Peyer's patch (tissue), 4 donors: ENCODE results near the gene PTPRE. TPM values are rescaled to one million over a fixed set of nuclear protein-coding genes. Genes with fewer than 3 reads are reported as not detected.

Experiments used
- DNase-seq, 3 donors: peaks; one replicate each; pipeline ENCODE4 v3.0.0-alpha.2; 2017 to 2019
- H3K27ac ChIP-seq, 4 donors: fragments of 200-600 bp; sonication (generic); one replicate each; pipeline ENCODE4 v1.5.1; 2016 to 2019
- H3K27me3 ChIP-seq, 2 donors: fragments of 200-600 bp; sonication (generic); one replicate each; pipeline ENCODE4 v1.5.1; 2019
- H3K36me3 ChIP-seq, 3 donors: fragments of 200-600 bp; sonication (generic); one replicate each; pipeline ENCODE4 v1.5.1; 2016 to 2019
- H3K4me1 ChIP-seq, 4 donors: fragments of 200-600 bp; sonication (generic); one replicate each; pipeline ENCODE4 v1.5.1; 2016 to 2019
- H3K4me3 ChIP-seq, 4 donors: fragments of 200-600 bp; sonication (generic); 1 replicate in 3 of 4; 2 replicates in 1 of 4; pipeline ENCODE4 v1.5.1; 2016 to 2019; ENCODE audit warnings: mild to moderate bottlenecking in 1 of 4
- H3K9me3 ChIP-seq, 4 donors: fragments of 200-600 bp; sonication (generic); one replicate each; pipeline ENCODE4 v1.5.1; 2016 to 2019; ENCODE audit warnings: mild to moderate bottlenecking in 1 of 4
- CTCF ChIP-seq, 6 experiments: fragments of 450-650 bp in 4 of 6; fragments of 200-600 bp in 2 of 6; sonication (generic) in 1 of 6; IDR thresholded peaks; one replicate each; pipeline ENCODE4 v1.5.1; 2017 to 2019; ENCODE audit warnings: antibody characterized with exemption in 6 of 6, mild to moderate bottlenecking in 3 of 6, moderate library complexity in 1 of 6
- POLR2A ChIP-seq, 2 donors: fragments of 450-650 bp; IDR thresholded peaks; one replicate each; pipeline ENCODE4 v1.5.1; 2017; ENCODE audit warnings: antibody characterized with exemption in 2 of 2, mild to moderate bottlenecking in 2 of 2, moderate library complexity in 2 of 2
- total RNA-seq, 4 donors: library from RNA; depleted of rRNA; stranded (reverse); fragments of >200 nt; gene quantifications; one replicate each; pipeline ENCODE4 v1.1.0, GENCODE V29; 2016

The PTPRE gene
- total RNA-seq, 4 donors from 2014 or later, result 24.0 to 48.7 (median 35.4) TPM

GRCh38 chr10:128095027-128095752 is 188.3 kb downstream of the PTPRE start:
- no peaks in the 10 kb centered on the region for H3K4me1 ChIP-seq
- H3K9me3 ChIP-seq, result no peaks in the 10 kb centered on the region
- H3K27ac ChIP-seq, result peak overlapping the region in 1 of 4 donors; percentile 28
- no peak overlapping the region for H3K4me3 ChIP-seq
- DNase-seq, result peak in 2 of 3 donors; percentile 45 to 77
- no peaks in the 10 kb centered on the region for H3K27me3 ChIP-seq
- H3K36me3 ChIP-seq, result no peaks in the 10 kb centered on the region
- TF ChIP-seq CTCF (IDR thresholded peaks at IDR 0.05) (no peak), POLR2A (IDR thresholded peaks at IDR 0.05) (no peak)

- no peak overlapping the region for H3K4me3 ChIP-seq
- no peaks in the 10 kb centered on the region for H3K36me3 ChIP-seq
- no peaks in the 10 kb centered on the region for H3K9me3 ChIP-seq
- DNase-seq, result peak in 2 of 3 donors; percentile 43 to 64
- H3K4me1 ChIP-seq, result no peaks in the 10 kb centered on the region
- no peaks in the 10 kb centered on the region for H3K27me3 ChIP-seq
- peak overlapping the region in 1 of 4 donors; percentile 28 for H3K27ac ChIP-seq
- TF ChIP-seq POLR2A (IDR thresholded peaks at IDR 0.05) (no peak), CTCF (IDR thresholded peaks at IDR 0.05) (no peak)
These were observed 189.0 kb downstream of the PTPRE start for GRCh38 chr10:128095753-128096469.

- H3K4me1 ChIP-seq, result no peaks in the 10 kb centered on the region
- H3K27ac ChIP-seq, result no peak overlapping the region
- no peak for DNase-seq
- H3K4me3 ChIP-seq, result no peak overlapping the region
- H3K9me3 ChIP-seq, result no peaks in the 10 kb centered on the region
- no peak for TF ChIP-seq CTCF (IDR thresholded peaks at IDR 0.05)
- H3K27me3 ChIP-seq, result no peaks in the 10 kb centered on the region
- no peaks in the 10 kb centered on the region for H3K36me3 ChIP-seq
These were observed 189.7 kb downstream of the PTPRE start for GRCh38 chr10:128096486-128097199.

- Histone ChIP-seq H3K4me3 (no peak overlapping the region), H3K27ac (no peak overlapping the region), H3K4me1 (no peaks in the 10 kb centered on the region), H3K27me3 (no peaks in the 10 kb centered on the region), H3K36me3 (no peaks in the 10 kb centered on the region), H3K9me3 (no peaks in the 10 kb centered on the region)
- TF ChIP-seq POLR2A (IDR thresholded peaks at IDR 0.05) (no peak), CTCF (IDR thresholded peaks at IDR 0.05) (no peak)
- DNase-seq, result no peak
These were observed 190.9 kb downstream of the PTPRE start for GRCh38 chr10:128097783-128098182.

- no peak overlapping the region for H3K27ac ChIP-seq
- DNase-seq, result no peak
- H3K27me3 ChIP-seq, result no peaks in the 10 kb centered on the region
- H3K4me1 ChIP-seq, result no peaks in the 10 kb centered on the region
- H3K4me3 ChIP-seq, result no peak overlapping the region
- H3K9me3 ChIP-seq, result no peaks in the 10 kb centered on the region
- no peak for TF ChIP-seq CTCF (IDR thresholded peaks at IDR 0.05)
- TF ChIP-seq POLR2A (IDR thresholded peaks at IDR 0.05), result no peak
- H3K36me3 ChIP-seq, result no peaks in the 10 kb centered on the region
These were observed 191.7 kb downstream of the PTPRE start for GRCh38 chr10:128098631-128099030.
